HG02938 (cell line): ENCODE measurements around the gene ACKR2.
"Not testable (repeated sequence)": the region's sequence is repeated elsewhere in the genome, so short reads cannot be mapped to it uniquely, and the experiment has no call there.

Source experiments
- ATAC-seq: cut with Tn5 transposase; IDR thresholded peaks from one replicate; pipeline ENCODE4 v1.9.1; 2021; ENCODE audit warnings: mild to moderate bottlenecking, moderate library complexity; ENCODE audit not compliant: unreplicated experiment

ACKR2 gene

DNA sequence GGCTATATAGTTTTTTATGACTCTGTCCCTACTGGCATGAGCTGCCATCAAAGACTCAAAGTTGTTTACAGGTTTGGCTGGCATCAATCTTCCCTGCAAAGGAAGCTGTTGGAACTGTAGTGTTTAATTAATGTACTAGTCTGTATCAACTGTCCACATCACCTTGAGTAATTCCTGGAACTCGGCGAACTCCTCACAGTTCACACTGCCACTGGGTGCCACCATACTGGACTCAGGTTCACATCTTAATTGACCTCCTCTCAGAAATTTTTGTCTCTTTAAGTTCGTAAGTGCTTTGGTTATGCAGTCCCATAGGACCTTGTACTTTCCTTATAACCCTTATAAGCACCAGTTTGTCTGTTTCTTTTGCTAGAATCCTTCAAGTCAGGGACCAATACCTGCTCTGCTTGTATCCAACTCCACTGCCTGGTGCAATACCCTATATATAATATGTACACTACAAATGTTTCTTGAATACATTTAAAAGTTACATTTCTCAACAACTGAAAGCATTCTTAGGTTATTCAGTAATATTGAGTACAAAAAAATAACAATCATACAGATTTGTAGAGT lies 8.1 kb upstream of the ACKR2 start:
- ATAC-seq, result no peak

DNA sequence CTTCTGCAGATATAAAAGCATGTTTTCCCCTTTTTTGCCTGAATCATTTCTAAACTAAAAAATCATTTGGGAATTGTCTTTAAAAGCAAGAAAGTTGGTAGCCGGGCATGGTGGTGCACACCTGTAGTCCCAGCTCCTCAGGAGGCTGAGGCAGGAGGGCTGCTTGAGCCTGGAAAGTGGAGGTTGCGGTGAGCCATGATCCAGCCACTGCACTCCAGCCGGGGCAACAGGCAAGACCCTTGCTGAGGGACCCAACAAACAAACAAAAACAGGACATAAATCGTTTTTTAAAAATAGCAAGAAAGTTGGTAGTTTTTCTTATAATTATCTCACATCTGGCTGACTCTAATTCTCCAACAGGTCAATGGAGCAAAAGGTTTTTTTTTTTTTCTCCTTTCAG lies 7.5 kb upstream of the ACKR2 start:
- no peak for ATAC-seq

DNA sequence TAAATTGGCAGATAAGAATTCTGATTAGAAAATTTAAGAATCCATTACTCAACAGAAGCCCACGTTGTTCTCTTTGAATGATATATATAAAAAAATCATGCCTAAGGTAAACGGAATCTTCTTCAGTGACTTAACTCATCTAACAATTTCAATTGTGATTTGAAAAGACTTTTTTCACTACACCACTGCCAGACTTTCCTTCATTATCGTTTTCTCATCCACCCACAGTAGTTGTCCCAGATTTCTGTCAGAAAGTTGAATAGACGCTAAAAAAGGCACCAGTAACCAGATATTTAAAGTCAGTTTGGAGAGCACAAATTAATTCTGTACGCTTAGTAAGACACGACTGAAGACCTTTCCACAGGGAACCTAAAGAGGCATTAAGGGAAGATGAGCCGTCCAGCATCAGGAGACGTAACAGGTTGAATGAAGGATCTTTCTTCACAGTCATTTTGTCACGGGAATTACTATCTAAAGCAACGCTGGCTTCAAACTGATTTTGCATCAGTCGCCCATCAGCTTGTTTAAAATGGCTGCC lies 6.3 kb upstream of the ACKR2 start:
- no peak for ATAC-seq

DNA sequence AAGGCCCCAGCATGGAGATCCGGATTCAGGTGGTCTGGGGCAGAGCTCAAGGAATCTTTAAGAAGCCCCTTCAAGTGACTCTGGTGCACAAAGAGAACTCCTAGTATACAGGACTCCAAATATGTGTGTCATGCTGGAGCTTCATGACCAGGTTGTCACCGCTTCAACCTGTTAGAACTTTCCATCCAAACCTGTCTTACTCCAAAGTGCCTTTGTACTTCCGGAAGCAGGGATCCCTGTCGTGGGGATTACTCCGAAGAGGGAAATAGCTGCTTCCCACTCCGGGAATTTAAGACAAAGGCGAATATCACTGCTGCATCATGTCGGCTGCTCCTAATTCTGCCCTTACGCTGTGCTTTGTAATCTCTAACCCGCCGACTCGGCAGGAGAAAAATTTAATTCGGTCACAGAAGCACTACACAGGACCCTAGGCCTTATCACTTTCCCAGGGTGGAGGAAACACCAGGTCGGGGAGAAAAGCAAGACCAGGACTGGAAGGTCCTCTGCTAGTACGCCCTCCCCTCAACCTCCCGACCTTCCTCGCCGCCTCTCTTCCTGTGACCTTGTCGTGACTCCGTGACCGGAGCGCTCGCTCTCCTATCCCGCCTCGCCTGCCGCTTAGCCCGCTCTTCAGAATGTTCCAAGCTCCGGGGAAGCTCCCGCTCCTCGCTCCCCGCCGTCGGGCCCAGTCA lies 5.7 kb upstream of the ACKR2 start:
- ATAC-seq, result peak; percentile 21

DNA sequence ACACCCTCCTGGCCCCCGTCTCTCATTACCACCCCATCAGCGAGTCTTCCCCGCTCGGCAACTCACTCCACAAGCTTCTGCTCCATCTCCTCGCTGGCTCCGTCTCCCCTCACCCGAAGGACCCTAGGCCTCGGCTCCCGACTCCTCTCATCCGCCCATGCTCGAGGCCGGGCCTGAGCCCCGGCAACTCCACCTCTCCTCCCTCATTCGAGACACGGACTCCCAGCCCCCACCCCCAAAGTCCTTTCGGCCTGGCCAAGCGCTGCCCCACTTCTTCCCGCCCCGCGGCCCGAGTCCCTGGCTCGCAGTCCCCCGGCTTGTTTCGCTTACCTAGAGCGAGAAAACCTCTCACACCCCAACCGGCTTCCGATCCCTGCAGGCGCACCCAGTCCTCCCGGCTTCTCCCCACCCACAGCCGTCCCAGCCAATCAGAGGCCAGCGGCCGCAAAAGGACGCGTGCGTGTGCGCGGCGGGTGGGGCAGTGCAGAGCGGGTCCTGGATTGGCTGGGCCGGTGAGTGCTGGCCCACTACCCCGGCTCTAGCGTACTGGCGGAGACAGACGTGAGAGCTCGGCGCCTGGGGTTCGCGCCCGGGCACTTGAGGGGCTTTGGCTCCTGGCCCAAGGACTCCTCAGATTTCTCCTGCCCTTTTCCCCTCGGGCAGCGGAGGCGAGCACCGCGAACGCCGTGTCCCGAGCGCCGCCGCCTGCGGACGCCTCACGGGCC lies 5.0 kb upstream of the ACKR2 start, which contains the start of gene HIGD1A:
TSS of gene HIGD1A (minus strand) at position 385 of the 725 bp plus-strand sequence. CDS start 10,237 bp downstream, outside the sequence.
- ATAC-seq, result peak; percentile 97

DNA sequence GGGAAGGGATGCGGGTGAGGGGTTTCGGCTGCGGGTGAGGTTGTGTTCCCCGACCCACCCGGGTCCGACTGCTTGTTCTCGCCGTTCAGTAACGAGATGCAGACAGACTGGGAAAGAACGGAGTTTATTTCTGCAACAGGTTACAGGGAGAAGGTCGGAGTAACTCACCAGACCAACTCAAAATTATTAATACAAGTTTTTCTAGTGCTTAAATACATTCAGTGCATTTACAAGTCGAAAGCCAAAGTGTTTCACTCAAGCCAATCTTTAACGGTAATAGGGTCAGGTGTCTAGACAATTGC lies 4.5 kb upstream of the ACKR2 start:
- no peak for ATAC-seq

DNA sequence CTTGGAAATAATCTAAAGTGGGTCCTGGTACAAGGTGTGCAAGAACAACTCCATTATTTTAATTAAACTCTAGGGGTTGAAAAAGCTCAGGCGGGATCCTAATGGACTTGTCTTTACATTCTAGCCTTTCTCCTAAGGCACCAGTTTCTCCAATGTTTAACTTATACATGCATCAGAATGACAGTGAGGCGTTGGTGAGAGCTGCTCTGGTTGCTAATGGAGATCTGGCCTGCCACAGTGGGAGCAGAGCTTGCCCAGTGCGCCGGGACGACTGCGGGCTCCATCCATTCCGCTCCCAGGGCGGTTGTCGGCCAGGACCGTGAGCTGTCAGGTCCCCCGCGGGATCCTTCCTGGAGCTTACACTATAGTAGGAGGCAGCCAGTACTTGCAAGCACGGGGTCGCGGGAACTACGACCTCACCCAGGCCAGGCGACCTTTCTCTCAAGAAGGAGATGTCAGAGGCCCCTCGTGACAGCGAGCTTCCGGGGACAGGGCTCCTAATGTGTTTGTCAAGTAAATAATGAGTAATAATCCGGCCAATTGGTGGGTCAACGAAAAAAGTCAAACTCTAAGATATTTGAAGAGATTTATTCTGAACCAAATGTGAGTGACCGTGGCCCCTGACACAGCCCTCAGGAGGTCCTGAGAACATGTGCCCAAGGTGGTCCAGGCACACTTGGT lies 4.0 kb upstream of the ACKR2 start:
- ATAC-seq, result no peak

DNA sequence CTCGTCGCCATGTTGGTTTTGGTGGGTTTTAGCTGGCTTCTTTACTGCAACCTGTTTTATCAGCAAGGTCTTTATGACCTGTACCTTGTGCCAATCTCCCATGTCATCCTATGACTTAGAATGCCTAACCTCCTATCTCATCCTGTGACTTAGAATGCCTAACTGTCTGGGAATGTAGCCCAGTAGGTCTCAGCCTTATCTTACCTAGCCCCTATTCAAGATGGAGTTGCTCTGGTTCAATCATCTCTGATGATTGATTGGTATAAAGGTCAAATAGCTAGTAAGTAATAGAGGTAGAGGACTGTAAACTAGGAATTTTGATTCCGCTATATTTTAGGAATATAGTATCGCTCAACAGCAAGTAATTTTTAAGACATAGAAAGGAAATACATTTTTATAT lies 1.3 kb upstream of the ACKR2 start:
- ATAC-seq, result no peak

DNA sequence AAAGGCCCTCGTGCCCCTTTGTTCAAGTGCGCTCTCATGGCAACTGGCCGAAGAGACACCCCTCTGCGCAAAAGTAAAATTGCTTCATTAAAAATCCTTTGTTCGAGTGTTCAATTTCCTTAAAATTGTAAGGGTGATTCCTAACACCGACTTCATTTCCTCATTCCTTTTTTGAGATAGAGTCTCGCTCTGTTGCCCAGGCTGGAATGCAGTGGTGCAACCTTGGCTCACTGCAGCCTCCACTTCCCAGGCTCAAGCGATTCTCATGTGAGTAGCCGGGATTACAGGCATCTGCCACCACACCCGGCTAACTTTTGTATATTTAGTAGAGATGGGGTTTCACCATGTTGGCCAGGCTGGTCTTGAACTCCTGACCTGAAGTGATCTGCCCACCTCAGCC lies 1.5 kb downstream of the ACKR2 start:
- not testable (repeated sequence) for ATAC-seq

DNA sequence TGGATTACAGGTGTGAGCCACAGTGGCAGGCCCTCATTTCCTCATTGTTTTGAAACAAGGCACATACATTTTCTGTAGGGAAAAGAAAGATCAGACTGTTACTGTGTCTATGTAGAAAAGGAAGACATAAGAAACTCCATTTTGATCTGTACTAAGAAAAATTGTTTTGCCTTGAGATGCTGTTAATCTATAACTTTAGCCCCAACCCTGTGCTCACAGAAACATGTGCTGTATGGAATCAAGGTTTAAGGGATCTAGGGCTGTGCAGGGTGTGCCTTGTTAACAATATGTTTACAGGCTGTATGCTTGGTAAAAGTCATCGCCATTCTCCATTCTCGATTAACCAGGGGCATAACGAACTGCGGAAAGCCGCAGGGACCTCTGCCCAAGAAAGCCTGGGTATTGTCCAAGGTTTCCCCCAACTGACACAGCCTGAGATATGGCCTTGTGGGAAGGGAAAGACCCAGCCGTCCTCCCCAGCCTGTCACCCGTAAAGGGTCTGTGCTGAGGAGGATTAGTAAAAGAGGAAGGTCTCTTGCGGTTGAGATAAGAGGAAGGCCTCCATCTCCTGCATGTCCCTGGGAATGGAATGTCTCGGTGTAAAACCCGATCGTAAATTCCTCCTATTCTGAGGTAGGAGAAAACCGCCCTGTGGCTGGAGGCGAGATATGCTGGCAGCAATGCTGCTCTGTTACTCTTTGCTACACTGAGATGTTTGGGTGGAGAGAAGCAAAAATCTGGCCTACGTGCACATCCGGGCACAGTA lies 2.1 kb downstream of the ACKR2 start:
- not testable (repeated sequence) for ATAC-seq

DNA sequence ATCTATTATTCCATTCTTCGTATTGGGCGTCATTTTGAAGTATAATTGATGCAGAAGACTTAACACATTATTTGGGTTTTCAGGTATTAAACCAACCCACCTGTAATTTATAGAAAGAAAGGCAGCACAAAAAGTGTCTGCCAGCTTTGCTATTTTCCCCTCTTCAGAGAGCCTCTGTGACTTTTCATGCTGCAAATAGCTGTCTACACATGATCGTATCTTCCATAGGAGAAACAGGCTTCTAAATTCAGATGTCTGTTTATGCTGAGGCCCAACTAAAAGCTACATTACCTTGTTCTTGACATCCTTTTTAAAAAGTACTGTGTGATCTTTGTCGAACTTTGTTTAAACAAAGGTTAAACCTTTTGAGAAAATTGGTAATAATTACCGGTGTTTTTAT lies 5.0 kb downstream of the ACKR2 start:
- no peak for ATAC-seq

DNA sequence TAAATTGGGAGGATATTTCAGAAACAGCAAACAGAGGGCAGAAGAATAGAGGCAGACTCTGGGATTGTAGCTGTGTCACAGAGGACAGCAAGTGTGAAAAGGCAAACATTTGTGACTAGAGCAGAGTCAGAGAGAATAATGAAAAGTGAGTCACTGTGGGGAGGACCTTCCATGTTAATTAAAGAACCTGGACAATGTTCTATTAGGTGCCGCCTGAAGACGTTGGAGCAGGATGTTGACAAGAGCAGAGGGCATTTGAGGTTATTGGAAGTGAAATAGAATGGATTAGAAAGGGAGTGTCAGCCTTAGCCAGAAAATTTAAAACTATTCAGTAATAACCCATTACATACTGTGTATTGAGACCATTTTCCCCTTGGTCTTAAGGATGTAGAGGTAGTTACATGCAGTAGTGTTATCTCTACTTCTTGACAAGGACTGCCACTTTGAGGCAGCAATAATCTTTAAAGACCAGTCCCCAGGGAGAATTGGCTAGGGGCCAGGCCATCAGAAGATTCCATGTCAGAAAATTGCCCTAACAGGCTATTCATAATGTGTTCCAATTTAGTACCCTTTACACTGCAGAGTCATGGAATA lies 5.8 kb downstream of the ACKR2 start:
- ATAC-seq, result no peak

DNA sequence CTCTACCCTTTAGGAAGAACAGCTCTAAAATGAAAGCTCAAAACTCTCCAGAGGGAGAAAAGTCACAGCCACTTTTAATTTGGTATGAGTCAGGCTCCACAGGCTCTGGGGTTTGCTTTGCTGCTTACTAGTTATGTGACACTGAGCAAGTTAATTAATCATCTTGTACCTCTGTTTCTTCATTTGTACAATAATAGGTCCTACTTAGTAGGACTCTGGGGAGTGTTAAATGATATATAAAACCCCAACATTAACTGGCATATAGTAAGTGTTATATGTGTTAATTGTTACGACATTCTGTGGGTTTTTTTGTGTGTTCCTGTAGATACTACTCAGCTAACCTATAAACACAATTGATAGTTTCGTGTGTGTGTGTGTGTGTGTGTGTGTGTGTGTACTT lies 6.6 kb downstream of the ACKR2 start:
- ATAC-seq, result no peak

DNA sequence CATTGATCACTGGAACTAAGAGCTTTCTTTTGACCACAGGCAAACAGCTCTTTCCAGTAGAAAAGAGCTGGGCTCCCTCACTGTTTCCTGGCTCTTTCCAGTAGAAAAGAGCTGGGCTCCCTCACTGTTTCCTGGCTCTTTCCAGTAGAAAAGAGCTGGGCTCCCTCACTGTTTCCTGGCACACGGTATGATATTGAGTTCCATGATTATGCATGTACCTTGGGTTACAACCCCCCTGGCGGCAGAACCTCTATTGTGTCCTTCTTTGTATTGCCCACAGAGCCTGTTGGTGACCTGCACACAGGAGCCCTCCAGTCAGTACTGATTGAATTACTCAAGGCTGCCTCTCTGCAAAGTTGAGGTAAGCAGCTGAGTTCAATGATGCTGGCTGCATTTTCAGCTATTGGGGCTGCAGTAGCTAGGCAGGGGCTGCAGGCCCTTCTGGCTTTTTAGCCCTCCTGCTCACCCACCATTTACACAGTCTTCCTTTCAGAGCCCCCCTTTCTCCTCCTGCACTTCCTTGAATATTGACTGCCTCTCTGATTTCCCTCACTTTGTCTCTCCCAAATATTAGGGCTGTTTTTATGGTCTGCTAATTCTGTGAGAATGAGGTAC lies 10.2 kb downstream of the ACKR2 start:
- no peak for ATAC-seq

DNA sequence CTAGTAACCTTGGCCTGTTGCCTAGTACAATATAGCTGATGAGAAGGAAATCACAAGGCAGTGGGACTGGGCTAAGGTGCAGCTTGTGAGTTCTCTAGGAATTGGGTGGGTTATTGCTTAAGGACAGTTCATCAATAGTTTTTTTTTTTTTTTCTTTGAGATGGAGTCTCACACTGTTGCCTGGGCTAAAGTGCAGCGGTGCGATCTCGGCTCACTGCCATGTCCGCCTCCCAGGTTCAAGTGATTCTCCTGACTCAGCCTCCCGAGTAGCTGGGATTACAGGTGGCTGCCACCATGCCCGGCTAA lies 11.5 kb downstream of the ACKR2 start:
- no peak for ATAC-seq

DNA sequence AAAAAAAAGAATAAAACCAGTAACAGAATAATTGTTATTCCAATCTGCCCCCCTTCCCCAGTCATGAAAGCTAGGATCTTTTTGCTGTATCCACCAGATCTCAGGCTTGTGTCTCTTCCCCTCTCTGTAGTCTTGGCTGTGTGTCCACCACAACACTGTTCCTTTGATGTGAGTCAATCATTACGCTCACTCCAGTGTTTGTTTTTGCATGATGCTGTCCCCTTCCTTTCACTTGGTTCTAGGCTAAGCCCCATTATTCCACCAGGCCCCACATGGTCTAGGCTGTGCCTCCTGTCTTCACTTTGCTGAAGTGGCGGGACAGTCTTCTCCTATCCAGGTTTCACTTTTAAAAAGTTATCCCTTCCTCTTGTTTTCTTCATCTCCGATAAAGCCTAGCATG lies 13.6 kb downstream of the ACKR2 start:
- ATAC-seq, result no peak

DNA sequence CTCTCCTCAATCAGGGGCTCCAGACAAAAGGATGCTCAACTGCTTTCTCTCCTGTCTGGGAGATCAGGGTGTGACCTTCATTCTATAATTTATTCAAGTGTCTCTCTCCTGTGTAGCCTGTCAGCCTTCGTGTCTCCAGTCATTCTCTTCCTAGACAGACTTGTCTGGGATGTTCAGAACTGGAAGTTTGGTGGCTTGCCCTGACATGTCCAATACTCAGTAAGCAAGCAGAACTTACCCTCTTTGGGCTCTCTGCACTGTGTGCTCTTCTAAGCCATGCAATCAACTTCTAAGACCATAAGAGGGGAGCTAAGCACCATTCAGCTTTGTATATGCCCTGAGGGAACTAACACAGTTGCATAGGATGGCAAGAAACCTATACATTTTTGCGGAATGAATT lies 14.1 kb downstream of the ACKR2 start:
- ATAC-seq, result no peak

DNA sequence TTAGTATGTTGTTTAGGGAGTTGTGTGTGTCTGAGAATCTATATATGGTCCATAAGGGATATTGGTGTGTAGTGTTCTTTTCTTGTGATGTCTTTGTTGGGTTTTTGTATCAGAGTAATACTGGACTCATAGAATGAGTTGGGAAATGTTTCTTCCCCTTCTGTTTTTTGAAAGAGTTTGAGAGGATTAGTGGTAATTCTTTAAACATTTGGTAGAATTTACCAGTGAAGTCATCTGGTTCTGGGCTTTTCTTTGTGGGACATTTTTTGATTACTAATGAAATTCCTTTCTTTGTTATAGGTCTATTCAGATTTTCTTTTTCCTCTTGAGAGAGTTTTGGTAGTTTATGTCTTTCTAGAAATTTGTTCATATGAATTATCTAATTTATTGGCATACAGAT lies 16.9 kb downstream of the ACKR2 start:
- no peak for ATAC-seq

DNA sequence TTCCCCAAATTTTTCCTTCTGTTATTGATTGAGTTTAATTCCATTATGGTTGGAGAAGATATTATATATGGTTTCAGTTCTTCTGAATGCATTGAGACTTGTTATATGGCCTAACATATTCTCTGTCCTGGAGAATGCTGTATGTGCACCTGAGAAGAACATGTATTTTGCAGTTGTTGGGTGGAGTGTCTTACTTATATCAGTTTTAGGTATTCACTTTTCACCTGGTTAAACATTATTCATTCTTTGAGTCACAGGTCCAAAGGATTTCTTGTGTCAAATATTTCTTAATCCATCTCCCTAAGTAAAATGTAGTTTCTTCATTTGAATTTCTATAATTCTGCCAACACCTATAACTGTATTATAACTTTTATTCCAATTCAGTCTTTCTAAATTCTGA lies 17.8 kb downstream of the ACKR2 start:
- ATAC-seq, result no peak

DNA sequence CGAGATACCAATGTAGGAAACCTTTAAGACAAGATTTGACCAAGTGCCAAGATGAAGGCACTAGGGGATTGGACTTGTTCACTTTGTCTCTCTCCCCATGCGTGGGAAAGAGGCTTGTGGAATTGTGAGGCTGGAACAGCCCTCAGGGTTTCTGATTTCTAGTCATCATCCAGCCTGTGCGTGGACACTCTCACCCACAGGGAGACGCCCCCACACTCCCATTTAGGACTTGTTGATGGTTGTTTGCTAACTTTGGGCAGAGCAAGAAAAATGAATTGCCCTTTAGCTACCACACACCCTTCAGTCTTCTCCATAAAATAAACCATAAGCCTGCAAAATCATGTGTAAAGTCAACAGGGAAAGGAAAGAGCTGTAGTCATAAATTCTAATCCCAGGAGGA lies 18.4 kb downstream of the ACKR2 start:
- no peak for ATAC-seq
